PC-9 (cell line): ENCODE data around the gene HACD2. TPM values are rescaled to one million over a fixed set of nuclear protein-coding genes. Genes with fewer than 3 reads are reported as not detected.

Experiments
- BruUV-seq: library from RNA; stranded (reverse); fragments of 400-500 nt; replicated peaks from 2 replicates; lab custom pipeline; 2021; lab: Mats Ljungman, UMichigan
- CTCF ChIA-PET: fragments of 300-600 bp; sonication (Branson Sonifier 250); formaldehyde crosslinking; loops from one replicate; lab custom pipeline; 2022; ENCODE audit warnings: antibody characterized with exemption; lab: Charles Lee
- POLR2A ChIA-PET: fragments of 300-600 bp; sonication (Branson Sonifier 250); formaldehyde crosslinking; loops from one replicate; lab custom pipeline; 2022; ENCODE audit warnings: antibody characterized with exemption; ENCODE audit not compliant: unreplicated experiment; lab: Charles Lee
- DNase-seq, 2 experiments: peaks; one replicate each; pipeline versions ENCODE4 v3.0.0 to v3.0.0-alpha.2; 2015 to 2022; ENCODE audit warnings: mixed read lengths in 1 of 2
- H2AFZ ChIP-seq: fragments of 200-600 bp; sonication (generic); 2 replicates; pipeline ENCODE4 v1.8.1; 2017; ENCODE audit warnings: antibody characterized with exemption
- H3F3A ChIP-seq: fragments of 200-600 bp; sonication (generic); 2 replicates; pipeline ENCODE4 v1.8.1; 2017; ENCODE audit warnings: antibody characterized with exemption, mild to moderate bottlenecking, low read depth; ENCODE audit not compliant: insufficient read depth
- H3K27ac ChIP-seq: fragments of 200-600 bp; sonication (generic); 2 replicates; pipeline ENCODE4 v1.6.1; 2016; ENCODE audit warnings: mixed run types
- H3K27me3 ChIP-seq: fragments of 200-600 bp; sonication (generic); 2 replicates; pipeline ENCODE4 v1.6.1; 2016; ENCODE audit warnings: low read depth, mixed run types; ENCODE audit not compliant: insufficient read depth
- H3K36me3 ChIP-seq: fragments of 200-600 bp; sonication (generic); 2 replicates; pipeline ENCODE4 v1.6.1; 2016; ENCODE audit warnings: low read depth, mixed run types
- H3K4me1 ChIP-seq: fragments of 200-600 bp; sonication (generic); replicated peaks from 2 replicates; pipeline ENCODE4 v1.6.1; 2016; ENCODE audit warnings: mixed run types; ENCODE audit not compliant: insufficient read depth
- H3K4me2 ChIP-seq: fragments of 200-600 bp; sonication (generic); 2 replicates; pipeline ENCODE4 v1.6.1; 2017; ENCODE audit warnings: mixed run types
- H3K4me3 ChIP-seq: fragments of 200-600 bp; sonication (generic); 2 replicates; pipeline ENCODE4 v1.6.1; 2016; ENCODE audit warnings: mixed run types
- H3K79me2 ChIP-seq: fragments of 200-600 bp; sonication (generic); 2 replicates; pipeline ENCODE4 v1.6.1; 2017; ENCODE audit warnings: low read depth, mixed run types
- H3K9me2 ChIP-seq: fragments of 200-600 bp; sonication (generic); 2 replicates; pipeline ENCODE4 v1.8.1; 2017; ENCODE audit warnings: mild to moderate bottlenecking; ENCODE audit not compliant: insufficient read depth
- H3K9me3 ChIP-seq: fragments of 200-600 bp; sonication (generic); 2 replicates; pipeline ENCODE4 v1.8.1; 2016; ENCODE audit warnings: low read depth; ENCODE audit not compliant: insufficient read depth
- H4K20me1 ChIP-seq: fragments of 200-600 bp; sonication (generic); 2 replicates; pipeline ENCODE4 v1.8.1; 2017; ENCODE audit not compliant: insufficient read depth
- EZH2 ChIP-seq: fragments of 200-600 bp; sonication (generic); IDR thresholded peaks from 2 replicates; pipeline ENCODE4 v1.8.0; 2017; ENCODE audit warnings: antibody characterized with exemption, low read depth
- intact Hi-C: fragments of 100-400 bp; cut with micrococcal nuclease; formaldehyde crosslinking; loops from one replicate; pipeline ENCODE4 v1.10.0; 2022; ENCODE audit not compliant: unreplicated experiment
- total RNA-seq: library from RNA; stranded (reverse); gene quantifications from 2 replicates; pipeline ENCODE4 v1.2.3, GENCODE V29; 2021
- TF ChIP-seq, protein P1 (sequence below): fragments of 200-600 bp; sonication (generic); conservative IDR thresholded peaks from 2 replicates; pipeline ENCODE4 v1.6.1; 2017; ENCODE audit warnings: mixed run types, antibody characterized with exemption, mild to moderate bottlenecking, moderate library complexity

Gene HACD2
- total RNA-seq, 1 experiment from 2014 or later: 53.3 TPM

DNA sequence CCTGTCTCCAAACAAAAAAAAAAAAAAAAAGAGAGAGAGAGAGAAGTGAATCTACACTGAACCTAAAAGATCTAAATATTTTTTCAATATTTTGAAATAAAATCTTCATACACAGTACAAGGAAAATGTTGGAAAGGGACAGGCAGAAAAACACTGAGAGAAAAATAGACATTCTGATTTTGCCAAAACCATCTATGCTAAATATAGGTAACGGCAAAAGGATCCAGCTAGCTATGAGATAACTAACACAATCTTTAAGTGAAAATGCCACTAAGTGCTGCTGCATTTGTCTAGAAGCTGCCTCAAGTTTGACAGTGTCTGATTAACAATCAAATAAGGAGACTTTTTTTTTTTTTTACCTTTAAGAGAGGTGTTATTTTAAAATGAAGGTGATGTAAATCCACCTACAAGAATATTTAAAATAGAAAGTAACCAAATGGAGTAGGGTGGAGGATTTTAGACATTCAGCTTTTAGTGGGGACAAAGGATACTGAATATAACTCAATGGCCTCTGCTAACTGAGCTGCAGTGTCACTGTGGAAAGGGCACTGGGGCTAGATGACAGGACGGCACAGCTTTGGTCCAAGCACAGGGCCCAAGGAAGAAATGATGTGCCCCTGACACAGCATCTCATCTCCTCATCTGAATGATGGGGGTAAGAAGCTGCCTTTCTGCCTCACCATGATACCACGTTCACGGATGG lies 62.4 kb downstream of the HACD2 start:
- Histone ChIP-seq H3K9me2 (no peaks in the 10 kb centered on the region), H3K27ac (no peak overlapping the region), H2AFZ (no peak overlapping the region), H3K79me2 (no peaks in the 10 kb centered on the region), H3K27me3 (no peaks in the 10 kb centered on the region), H3K4me3 (no peak overlapping the region), H3K9me3 (no peaks in the 10 kb centered on the region), H3K36me3 (peaks cover 10% of the 10 kb centered on the region), H3K4me1 (no peaks in the 10 kb centered on the region), H4K20me1 (peaks cover 3% of the 10 kb centered on the region), H3K4me2 (no peak overlapping the region), H3F3A (no peaks in the 10 kb centered on the region)
- no TSS peak for BruUV-seq
- intact Hi-C loops: no loop called here
- no peak for TF ChIP-seq EZH2
- TF ChIP-seq, protein P1, sequence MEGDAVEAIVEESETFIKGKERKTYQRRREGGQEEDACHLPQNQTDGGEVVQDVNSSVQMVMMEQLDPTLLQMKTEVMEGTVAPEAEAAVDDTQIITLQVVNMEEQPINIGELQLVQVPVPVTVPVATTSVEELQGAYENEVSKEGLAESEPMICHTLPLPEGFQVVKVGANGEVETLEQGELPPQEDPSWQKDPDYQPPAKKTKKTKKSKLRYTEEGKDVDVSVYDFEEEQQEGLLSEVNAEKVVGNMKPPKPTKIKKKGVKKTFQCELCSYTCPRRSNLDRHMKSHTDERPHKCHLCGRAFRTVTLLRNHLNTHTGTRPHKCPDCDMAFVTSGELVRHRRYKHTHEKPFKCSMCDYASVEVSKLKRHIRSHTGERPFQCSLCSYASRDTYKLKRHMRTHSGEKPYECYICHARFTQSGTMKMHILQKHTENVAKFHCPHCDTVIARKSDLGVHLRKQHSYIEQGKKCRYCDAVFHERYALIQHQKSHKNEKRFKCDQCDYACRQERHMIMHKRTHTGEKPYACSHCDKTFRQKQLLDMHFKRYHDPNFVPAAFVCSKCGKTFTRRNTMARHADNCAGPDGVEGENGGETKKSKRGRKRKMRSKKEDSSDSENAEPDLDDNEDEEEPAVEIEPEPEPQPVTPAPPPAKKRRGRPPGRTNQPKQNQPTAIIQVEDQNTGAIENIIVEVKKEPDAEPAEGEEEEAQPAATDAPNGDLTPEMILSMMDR: no peak
- DNase-seq: no peak
- ChIA-PET CTCF (no interaction called here), POLR2A (no interaction called here)

DNA sequence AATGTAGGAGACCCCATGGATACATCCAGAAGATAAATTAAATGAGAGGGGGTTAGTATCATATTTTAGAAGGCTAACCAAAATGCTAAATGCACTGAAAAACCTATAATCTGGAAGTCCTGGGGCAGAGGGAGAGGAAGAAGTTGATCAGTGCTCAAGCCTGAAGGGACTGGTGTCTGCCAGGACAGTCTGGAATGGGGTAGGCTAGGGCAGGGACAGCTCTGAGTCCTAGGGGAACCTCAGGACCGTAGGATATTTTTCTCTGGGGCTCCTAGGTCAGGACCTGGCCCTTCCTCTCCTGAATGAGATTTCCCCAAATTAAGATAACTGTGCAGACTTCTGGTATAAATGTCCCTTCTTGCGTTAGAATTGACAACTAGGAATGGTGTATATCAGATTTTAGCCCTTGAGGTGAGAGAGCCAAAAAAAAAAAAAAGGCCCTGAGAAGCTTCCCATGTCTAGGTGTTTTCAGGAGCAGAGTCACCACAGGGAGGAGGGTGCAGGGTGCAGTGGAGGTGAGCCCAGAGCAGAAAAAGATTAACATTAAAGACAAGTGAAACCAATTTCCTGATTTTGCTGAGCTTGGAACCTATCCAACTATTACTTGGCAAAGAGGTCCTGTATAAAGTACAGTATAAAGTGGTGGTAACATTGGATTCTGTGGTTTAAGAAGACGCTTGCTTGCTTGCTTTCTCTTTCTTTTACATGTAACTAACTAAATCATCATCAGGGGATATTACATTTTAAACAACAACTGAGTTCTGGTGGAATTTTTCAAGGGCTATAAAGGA lies 63.5 kb downstream of the HACD2 start:
- Histone ChIP-seq H2AFZ (no peak overlapping the region), H3K4me3 (no peak overlapping the region), H3F3A (no peaks in the 10 kb centered on the region), H4K20me1 (peaks cover 6% of the 10 kb centered on the region), H3K27me3 (no peaks in the 10 kb centered on the region), H3K9me2 (no peaks in the 10 kb centered on the region), H3K4me1 (no peaks in the 10 kb centered on the region), H3K79me2 (no peaks in the 10 kb centered on the region), H3K9me3 (no peaks in the 10 kb centered on the region), H3K27ac (no peak overlapping the region), H3K4me2 (no peak overlapping the region), H3K36me3 (peaks cover 10% of the 10 kb centered on the region)
- DNase-seq: no peak
- no peak for TF ChIP-seq EZH2
- TF ChIP-seq, protein P1: no peak
- intact Hi-C loops: no loop called here
- BruUV-seq: no TSS peak
- POLR2A ChIA-PET: no interaction called here
- CTCF ChIA-PET: no interaction called here

DNA sequence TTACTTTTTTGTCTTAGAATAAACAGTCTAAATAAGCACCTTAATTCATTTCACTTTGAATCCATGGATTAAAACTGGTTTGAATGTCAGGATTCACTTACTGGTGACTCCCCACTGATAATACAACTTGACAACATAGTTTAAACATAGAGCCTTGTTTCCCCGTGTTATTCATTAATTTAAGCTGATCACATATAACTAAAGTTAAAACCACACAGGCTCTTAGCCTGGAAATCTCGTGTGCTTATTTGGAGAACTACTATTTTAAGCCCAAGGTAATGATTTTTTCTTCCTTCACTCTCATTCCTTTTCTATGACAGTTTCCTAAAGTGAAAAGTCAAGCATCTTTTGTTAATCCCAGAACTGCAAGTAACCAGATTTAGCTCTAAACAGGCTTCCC lies 64.2 kb downstream of the HACD2 start:
- peaks cover 6% of the 10 kb centered on the region; the same call in 1 of the 2 replicates for H3K36me3 ChIP-seq
- POLR2A ChIA-PET: no interaction called here
- CTCF ChIA-PET: no interaction called here

More for the DNA sequence above, 64.2 kb downstream of the HACD2 start:
- Histone ChIP-seq H3K4me2 (no peak overlapping the region), H3K79me2 (no peaks in the 10 kb centered on the region), H4K20me1 (peaks cover 6% of the 10 kb centered on the region), H3K27ac (no peak overlapping the region), H3K4me1 (no peaks in the 10 kb centered on the region), H3K9me3 (no peaks in the 10 kb centered on the region), H3K9me2 (no peaks in the 10 kb centered on the region), H3K27me3 (no peaks in the 10 kb centered on the region), H3F3A (no peaks in the 10 kb centered on the region), H2AFZ (no peak overlapping the region), H3K4me3 (no peak overlapping the region)
- intact Hi-C loops: no loop called here
- no TSS peak for BruUV-seq
- DNase-seq: no peak
- TF ChIP-seq, protein P1: no peak
- TF ChIP-seq EZH2: no peak
